ENCODE data around the gene SUMO4.

The SUMO4 gene

DNA sequence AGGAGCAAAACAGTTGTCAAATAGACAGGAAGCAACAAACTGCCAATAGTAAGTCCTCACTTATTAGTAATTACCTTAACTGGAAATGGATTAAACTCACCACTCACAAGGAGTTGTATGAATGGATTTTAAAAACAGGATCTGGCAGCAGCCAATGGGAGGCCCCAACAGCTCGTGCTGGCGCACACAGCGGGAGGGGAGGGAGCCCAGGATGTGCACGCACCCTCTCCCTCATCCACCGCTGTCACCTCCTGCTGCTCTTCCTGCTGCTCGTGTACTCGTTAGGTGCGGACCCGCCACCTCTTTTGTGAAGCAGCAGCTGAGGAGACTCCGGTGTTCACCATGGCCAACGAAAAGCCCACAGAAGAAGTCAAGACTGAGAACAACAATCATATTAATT, at the start of gene SUMO4:
Gene SUMO4 (plus strand): TSS at position 213 of the 400 bp plus-strand sequence. CDS start 130 bp downstream, at position 343.
- DNase-seq = no peak

DNA sequence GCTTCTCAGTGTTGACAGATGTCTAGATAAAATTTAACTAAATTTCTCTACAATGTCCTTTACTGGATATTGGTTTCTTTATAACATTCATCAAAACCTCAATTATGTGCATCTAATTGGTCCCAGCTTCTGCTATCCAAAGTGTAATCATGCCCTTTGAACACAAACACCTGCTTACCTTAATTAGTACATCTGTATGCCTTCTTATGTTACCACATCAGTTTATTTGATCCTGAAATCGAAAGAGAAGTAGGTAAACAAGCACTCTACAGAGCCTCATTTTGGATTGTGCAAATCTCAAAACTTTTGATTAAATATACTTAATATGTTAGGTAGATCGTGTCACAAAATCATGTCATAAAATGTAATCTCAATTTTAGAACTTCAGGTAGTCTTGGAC, 46.1 kb upstream of the SUMO4 start:
- no peak for DNase-seq

- DNase-seq = no peak
These were observed 43.8 kb upstream of the SUMO4 start for GRCh38 chr6:149356081-149356750.

DNA sequence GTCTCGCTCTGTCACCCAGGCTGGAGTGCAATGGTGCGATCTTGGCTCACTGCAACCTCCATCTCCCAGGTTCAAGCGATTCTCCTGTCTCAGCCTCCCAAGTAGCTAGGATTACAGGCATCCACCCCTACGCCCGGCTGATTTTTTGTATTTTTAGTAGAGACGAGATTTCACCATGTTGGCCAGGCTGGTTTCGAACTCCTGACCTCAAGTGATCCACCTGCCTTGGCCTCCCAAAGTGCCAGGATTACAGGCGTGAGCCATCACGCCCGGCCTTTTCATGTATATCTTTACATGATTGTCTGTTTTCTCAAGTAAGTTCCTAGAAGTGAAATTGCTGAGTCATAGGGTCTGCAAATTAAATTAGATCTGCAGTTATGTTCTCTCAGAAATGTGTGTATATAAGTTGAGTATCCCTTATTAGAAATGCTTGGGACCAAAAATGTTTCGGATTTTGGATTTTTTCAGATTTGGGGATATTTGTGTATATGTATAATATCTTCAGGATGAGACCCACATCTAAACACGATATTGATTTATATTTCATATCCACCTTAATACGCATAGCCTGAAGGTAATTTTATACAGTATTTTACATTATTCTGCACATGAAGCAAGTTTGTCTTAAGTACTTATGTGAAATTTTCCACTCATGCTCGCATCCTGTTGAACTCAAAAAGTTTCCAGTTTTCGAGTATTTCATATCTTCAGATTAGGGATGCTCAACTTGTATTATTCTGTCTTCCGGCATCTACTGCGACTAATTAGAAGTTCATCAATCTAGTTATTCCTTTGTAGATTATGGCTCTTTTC, 42.1 kb upstream of the SUMO4 start:
- no peak for DNase-seq

DNA sequence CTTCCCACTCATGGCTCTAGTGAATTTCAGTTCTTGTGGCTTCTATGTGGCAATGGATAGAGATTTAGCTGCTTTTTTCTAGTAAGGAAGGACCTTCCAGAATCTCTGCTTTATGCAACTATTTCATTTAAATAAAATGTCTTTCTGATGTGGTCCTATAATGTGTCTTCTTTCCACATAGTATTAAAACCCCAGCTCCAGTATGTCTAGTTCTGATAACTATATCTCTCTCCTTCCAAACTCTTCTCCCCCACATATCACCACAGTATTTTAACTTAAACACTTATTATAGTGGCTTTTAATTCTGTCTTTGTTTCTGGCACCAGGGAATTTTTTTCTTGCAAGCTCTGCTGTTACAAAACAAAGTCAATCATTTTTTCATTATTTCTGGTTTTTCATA, 40.6 kb upstream of the SUMO4 start:
- no peak for DNase-seq

DNA sequence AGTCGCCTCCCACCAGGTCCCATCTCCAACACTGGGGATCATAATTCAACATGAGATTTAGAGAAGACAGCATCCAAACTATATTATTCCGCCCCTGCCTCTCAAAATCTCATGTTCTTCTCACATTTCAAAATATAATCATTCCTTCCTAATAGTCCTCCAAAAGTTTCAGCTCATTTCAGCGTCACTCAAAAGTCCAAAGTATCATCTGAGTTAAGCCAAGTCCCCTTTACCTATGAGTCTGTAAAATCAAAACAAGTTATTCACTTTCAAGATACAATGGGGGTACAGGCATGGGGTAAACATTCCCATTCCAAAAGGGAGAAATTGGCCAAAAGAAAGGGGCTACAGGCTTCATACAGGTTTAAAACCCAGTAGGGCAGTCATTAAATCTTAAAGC, 39.5 kb upstream of the SUMO4 start:
- DNase-seq = no peak

GRCh38 chr6:149362289-149362688, 37.8 kb upstream of the SUMO4 start:
- DNase-seq = no peak

GRCh38 chr6:149363154-149363553, 36.9 kb upstream of the SUMO4 start:
- DNase-seq = no peak

GRCh38 chr6:149364557-149364956, 35.5 kb upstream of the SUMO4 start:
- DNase-seq = no peak

- no peak for DNase-seq
These were observed 34.9 kb upstream of the SUMO4 start for GRCh38 chr6:149365197-149365596.

DNA sequence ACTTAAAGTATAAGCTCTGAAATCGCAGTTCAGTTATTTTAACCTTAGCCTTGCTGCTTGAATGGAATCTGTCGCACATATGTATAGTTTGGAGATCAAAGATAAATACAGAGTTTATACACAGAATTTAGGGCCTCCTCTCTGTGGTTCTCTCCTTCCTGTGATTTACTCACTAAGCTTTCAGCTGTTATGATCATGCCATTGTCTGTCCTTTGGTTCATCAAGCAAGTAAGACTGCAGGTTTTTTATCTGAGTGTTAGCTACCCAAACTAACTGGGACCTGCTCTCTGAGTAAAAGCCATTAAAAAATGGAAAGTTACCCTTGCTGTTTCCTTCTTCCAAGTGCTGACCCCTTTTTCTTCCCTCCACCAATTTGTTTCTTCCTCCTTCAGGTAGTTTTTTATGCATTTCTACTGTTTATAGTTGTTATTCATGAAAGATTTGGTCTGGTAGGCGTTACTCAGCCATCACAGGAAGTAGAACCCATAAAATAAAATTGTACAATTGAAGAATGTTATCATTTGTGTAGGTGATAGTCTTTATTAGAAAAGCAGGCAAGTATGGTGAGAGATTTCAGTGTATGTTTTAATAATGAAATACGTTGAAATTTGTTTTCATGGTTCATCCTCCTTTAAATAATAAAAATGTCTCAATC, 33.7 kb upstream of the SUMO4 start:
- DNase-seq = no peak

- DNase-seq = no peak
These were observed 32.0 kb upstream of the SUMO4 start for GRCh38 chr6:149368065-149368464.

DNA sequence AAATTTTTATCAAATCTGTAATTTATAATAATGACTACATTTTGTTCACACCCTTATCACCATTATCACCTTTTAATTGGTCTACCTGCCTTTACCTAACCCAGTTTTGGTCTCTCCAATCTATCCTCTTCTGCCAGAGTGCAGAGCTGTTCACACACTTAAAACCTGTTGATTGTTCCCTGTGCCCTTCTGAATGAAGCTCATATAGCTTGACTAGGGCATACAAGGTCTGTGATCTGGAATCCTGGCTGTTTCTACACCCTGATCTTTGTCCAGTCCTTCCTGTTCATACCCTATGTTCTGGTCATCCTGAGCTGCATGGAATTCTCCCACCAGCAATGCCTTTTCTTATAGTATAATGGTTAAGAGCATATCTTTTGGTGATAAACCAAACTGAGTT, 28.9 kb upstream of the SUMO4 start:
- no peak for DNase-seq

- no peak for DNase-seq
These were observed 28.0 kb upstream of the SUMO4 start for GRCh38 chr6:149372062-149372461.

GRCh38 chr6:149373511-149373910, 26.6 kb upstream of the SUMO4 start:
- no peak for DNase-seq

- no peak for DNase-seq
These were observed 20.1 kb upstream of the SUMO4 start for GRCh38 chr6:149379977-149380376.

GRCh38 chr6:149380523-149380922, 19.5 kb upstream of the SUMO4 start:
- DNase-seq = no peak

DNA sequence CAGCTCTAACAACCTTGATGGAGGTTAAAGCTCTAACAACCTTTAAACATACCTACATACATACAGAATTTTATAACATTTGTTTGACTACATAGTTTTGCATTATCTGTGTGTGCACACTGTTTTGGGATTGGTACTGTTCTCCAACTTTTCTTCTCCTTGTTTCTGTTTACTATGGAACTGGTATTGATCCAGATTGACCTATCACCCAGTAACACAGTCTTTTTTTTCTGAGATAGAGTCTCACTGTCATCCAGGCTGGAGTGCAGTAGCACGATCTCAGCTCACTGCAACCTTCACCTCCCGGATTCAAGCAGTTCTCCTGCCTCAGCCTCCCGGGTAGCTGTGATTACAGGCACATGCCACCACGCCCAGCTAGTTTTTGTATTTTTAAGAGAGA, 16.7 kb upstream of the SUMO4 start:
- DNase-seq = no peak

GRCh38 chr6:149384464-149384863, 15.6 kb upstream of the SUMO4 start:
- no peak for DNase-seq

DNA sequence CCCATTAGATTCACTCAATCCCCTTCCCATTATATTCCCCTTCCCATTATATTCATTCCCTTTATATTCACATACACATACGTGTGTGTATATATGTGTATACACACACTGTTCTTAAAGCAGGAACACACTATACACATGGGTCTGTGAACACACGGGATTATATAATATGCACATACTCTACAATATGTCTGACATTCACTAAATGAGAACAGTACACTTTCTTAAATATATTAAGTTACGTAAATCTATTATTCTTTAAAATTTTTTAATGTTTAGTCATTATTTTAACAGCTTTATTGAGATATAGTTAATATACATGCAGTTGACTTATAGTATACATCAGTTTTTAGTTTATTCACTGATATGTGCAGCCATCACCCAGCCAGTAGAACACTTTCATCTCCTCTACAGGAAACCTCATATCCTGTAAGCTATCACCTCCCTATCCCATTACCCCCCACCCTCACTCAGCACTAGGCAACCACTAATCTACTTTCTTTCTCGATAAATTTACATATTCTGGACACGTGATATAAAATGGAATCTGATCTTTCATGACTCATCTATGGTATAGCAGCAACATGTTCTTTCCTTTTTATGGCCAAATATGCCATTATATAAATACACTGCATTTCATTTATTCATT, 13.9 kb upstream of the SUMO4 start:
- no peak for DNase-seq

DNA sequence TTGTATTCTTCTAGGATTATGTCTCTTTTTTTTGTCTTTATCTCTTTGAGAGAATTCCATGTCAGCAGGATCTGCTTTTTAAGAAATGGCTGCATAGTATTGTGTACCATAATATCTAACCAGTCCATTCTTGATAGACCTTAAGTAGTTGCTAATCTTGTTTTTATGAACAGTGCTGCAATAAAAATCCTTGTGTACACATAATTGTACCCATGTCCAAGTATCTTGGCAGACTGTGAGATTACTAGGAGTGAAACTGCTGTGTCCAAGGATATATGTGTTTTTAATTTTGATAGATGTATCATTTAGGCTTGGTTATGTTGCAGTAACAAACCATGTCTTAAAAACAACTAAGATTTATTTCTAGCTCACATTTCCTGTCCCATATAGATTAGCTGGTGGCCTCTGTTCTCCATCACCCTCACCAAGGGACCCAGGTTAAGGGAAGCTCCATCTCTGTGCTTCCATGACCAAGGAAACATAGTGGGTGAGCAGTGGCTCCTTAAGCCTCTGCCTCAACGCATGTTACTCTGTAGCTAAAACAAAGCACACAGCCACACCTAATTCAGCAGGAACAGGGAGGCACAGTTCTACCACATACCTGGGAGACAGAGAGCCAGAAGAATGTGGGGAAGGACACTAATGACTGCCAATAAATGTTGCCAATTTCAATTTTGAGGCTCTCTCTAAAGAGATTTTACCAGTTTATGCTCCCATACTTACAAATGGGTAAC, 12.1 kb upstream of the SUMO4 start:
- DNase-seq = no peak

DNA sequence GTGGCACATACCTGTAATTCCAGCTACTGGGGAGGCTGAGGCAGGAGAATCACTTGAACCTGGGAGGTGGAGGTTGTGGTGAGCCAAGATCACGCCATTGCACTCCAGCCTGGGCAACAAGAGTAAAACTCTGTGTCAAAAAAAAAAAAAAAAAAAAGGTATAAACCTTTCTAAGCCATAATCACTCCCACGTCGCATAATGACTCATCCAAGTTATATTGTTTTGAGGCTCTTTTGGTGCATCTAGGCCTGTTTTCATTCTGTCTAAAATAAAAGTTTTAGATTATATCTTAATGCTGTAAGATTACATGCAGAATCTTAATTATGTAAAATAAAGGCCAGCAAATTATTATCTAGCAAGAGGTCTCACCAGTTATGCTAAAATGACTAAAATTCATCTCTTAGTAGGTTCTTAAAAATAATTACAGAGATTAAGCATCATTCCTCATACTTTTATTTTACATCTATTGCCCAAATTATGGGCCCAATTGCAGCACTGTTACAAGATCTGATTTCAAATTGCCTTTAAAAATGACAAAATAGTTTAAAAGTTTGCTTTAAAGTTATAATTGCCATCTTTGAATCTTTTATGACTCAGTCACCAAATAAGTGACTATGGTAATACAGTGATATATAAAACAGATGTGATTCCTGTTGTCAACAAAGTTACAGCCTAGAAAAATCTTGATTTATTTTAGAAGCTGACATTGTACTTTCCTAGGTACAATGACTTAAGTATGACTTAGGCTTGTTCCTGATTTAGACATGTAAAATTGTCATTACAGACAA, 10.4 kb upstream of the SUMO4 start:
- no peak for DNase-seq

Measured in activated gamma-delta T cell treated with Interleukin-2 at 50 U/mL for 16 hours (primary cell).